K562 (cell line): Measurements from ENCODE around the gene CSAD. TPM values are rescaled to one million over a fixed set of nuclear protein-coding genes. Genes with fewer than 3 reads are reported as not detected.

ENCODE experiments used
- ATAC-seq: fragments of 200-7000 bp; cut with Tn5 transposase; 3 replicates; pipeline ENCODE4 v1.9.1; 2020; ENCODE audit warnings: moderate library complexity
- BruUV-seq: library from RNA; stranded (reverse); fragments of 400-500 nt; replicated peaks from 2 replicates; lab custom pipeline; 2021; lab: Mats Ljungman, UMichigan
- CTCF ChIA-PET: fragments of 300-600 bp; formaldehyde crosslinking; extraction: SDS; loops from one replicate; lab custom pipeline; 2021; ENCODE audit warnings: low intra/inter-chr PET ratio; lab: Yijun Ruan, JAX
- POLR2A ChIA-PET: fragments of 300-600, 350-650 bp; sonication (Branson Sonifier 250); formaldehyde crosslinking; extraction: SDS; loops from one replicate; lab custom pipeline; 2021; ENCODE audit warnings: antibody characterized with exemption, inconsistent platforms; lab: Yijun Ruan, JAX
- DNase-seq, 4 experiments: peaks; one replicate each; pipeline versions ENCODE4 v3.0.0 to v3.0.0-alpha.2; 2011 to 2018; ENCODE audit warnings: low spot score in 3 of 4, mixed read lengths in 3 of 4; ENCODE audit errors: extremely low read depth in 1 of 4
- FAIRE-seq: peaks from 2 replicates; lab custom pipeline; 2011; peaks lifted over from hg19 to GRCh38; lab: Jason Lieb, UNC
- H2AFZ ChIP-seq: 2 replicates; pipeline ENCODE4 v1.6.0; 2011; ENCODE audit warnings: low read depth, low read length, control low read depth, inconsistent platforms
- H3K27ac ChIP-seq: fragments of 200-600 bp; 3 replicates; pipeline ENCODE4 v1.8.0; 2011; ENCODE audit warnings: low read depth, mild to moderate bottlenecking, control low read depth, inconsistent platforms, low read length, moderate library complexity, mixed read lengths; ENCODE audit errors: extremely low read depth
- H3K27me3 ChIP-seq, 2 experiments: fragments of 300-600 bp in 1 of 2; 2 replicates in 1 of 2; 3 replicates in 1 of 2; pipeline versions ENCODE4 v1.6.0 to v1.8.0; 2011; ENCODE audit warnings: inconsistent platforms in 2 of 2, low read length in 2 of 2, mild to moderate bottlenecking in 1 of 2, mixed read lengths in 1 of 2, moderate library complexity in 1 of 2; ENCODE audit not compliant: control insufficient read depth in 2 of 2, insufficient read depth in 2 of 2
- H3K36me3 ChIP-seq: fragments of 300-600 bp; 3 replicates; pipeline ENCODE4 v1.8.0; 2011; ENCODE audit warnings: mild to moderate bottlenecking, low read length, inconsistent platforms; ENCODE audit not compliant: control insufficient read depth, insufficient read depth
- H3K4me1 ChIP-seq, 2 experiments: fragments of 200-600 bp in 1 of 2; replicated peaks in 1 of 2; 2 replicates in 1 of 2; 3 replicates in 1 of 2; pipeline versions ENCODE4 v1.5.1 to v1.8.0; 2011; ENCODE audit warnings: inconsistent platforms in 2 of 2, low read length in 2 of 2, mild to moderate bottlenecking in 1 of 2, mixed read lengths in 1 of 2, moderate library complexity in 1 of 2; ENCODE audit not compliant: control insufficient read depth in 2 of 2, insufficient read depth in 2 of 2
- H3K4me2 ChIP-seq: 2 replicates; pipeline ENCODE4 v1.6.1; 2011; ENCODE audit warnings: low read length, control low read depth, inconsistent platforms, mixed read lengths; ENCODE audit not compliant: insufficient read depth
- H3K4me3 ChIP-seq: fragments of 200-600 bp; sonication (generic), shearing (Covaris generic); 2 replicates; pipeline ENCODE4 v1.5.1; 2016; ENCODE audit warnings: control low read depth, inconsistent platforms
- H3K79me2 ChIP-seq: fragments of 200-600 bp; 3 replicates; pipeline ENCODE4 v1.8.0; 2011; ENCODE audit warnings: low read length, inconsistent platforms; ENCODE audit not compliant: control insufficient read depth, insufficient read depth
- H3K9ac ChIP-seq, 2 experiments: 2 replicates each; pipeline versions ENCODE4 v1.6.0 to v1.6.1; 2011; ENCODE audit warnings: low read depth in 2 of 2, low read length in 2 of 2, control low read depth in 1 of 2, inconsistent platforms in 1 of 2, mild to moderate bottlenecking in 1 of 2, mixed read lengths in 1 of 2; ENCODE audit not compliant: insufficient read depth in 1 of 2
- H3K9me1 ChIP-seq: one replicate; pipeline ENCODE4 v1.6.0; 2011; ENCODE audit warnings: inconsistent platforms, mild to moderate bottlenecking, low read length, moderate library complexity; ENCODE audit not compliant: control insufficient read depth, insufficient read depth
- H3K9me3 ChIP-seq: replicated peaks from 2 replicates; pipeline ENCODE4 v1.5.1; 2011; ENCODE audit warnings: low read depth, low read length, inconsistent platforms; ENCODE audit not compliant: control insufficient read depth, insufficient read depth
- H4K20me1 ChIP-seq: replicated peaks from 2 replicates; pipeline ENCODE4 v1.6.1; 2011; ENCODE audit warnings: low read length, inconsistent platforms, mixed read lengths; ENCODE audit not compliant: control insufficient read depth, insufficient read depth
- EGR1 ChIP-seq: fragments of 450-650 bp; conservative IDR thresholded peaks from 2 replicates; pipeline ENCODE4 v1.6.1; 2017; ENCODE audit warnings: mild to moderate bottlenecking
- RBBP5 ChIP-seq: fragments of 200-600 bp; sonication (generic); IDR thresholded peaks from 2 replicates; pipeline ENCODE4 v1.6.1; 2012; ENCODE audit warnings: borderline replicate concordance, mild to moderate bottlenecking, low read length, control low read depth, inconsistent platforms; ENCODE audit not compliant: insufficient read depth, poor library complexity, severe bottlenecking
- WGBS: fragments of 100-300 bp; shearing (Covaris generic); methylation state at CpG from one replicate; pipeline ENCODE4 v1.1.6; 2016; ENCODE audit warnings: low coverage, mixed read lengths; ENCODE audit not compliant: insufficient coverage; ENCODE audit errors: missing lambda C conversion rate; 5-methylcytosine and 5-hydroxymethylcytosine counted together
- in situ Hi-C: fragments of 300-500 bp; cut with MboI; formaldehyde crosslinking; loops from 4 replicates; pipeline ENCODE4 v1.15.0; 2018; ENCODE audit warnings: inconsistent platforms, mixed read lengths
- intact Hi-C: fragments of 100-400 bp; cut with micrococcal nuclease; formaldehyde crosslinking; loops from 2 replicates; pipeline ENCODE4 v1.14.2; 2022
- polyA plus RNA-seq, 8 experiments: library from polyadenylated mRNA; depleted of rRNA in 4 of 8; stranded (reverse) in 5 of 8; unstranded in 3 of 8; fragments of >200 nt; fragmentation: Nextera tagmentation in 2 of 8; fragmentation: Illumina TruSeq in 1 of 8; extraction: Ambion mirVana in 2 of 8; extraction: Trizol in 1 of 8; gene quantifications; 2 replicates each; pipeline versions ENCODE4 v1.2.1 to v1.2.3, GENCODE V29; 2011 to 2014; ENCODE audit warnings: inconsistent platforms in 1 of 8, missing spikeins in 1 of 8
- total RNA-seq, 7 experiments: library from RNA; depleted of rRNA in 6 of 7; stranded (reverse); fragments of >200 nt in 6 of 7; fragmentation: Illumina TruSeq in 2 of 7; extraction: Trizol in 2 of 7; gene quantifications; 2 replicates each; pipeline versions ENCODE4 v1.2.1 to v1.2.3, GENCODE V29; 2011 to 2021; ENCODE audit warnings: low replicate concordance in 1 of 7

CSAD gene
- total and polyA plus RNA-seq, 9 of the 15 experiments (the other 6 are each of a cell fraction or from before 2014, with no cell fraction given): 1.8 to 19.6 (median 8.1) TPM

DNA sequence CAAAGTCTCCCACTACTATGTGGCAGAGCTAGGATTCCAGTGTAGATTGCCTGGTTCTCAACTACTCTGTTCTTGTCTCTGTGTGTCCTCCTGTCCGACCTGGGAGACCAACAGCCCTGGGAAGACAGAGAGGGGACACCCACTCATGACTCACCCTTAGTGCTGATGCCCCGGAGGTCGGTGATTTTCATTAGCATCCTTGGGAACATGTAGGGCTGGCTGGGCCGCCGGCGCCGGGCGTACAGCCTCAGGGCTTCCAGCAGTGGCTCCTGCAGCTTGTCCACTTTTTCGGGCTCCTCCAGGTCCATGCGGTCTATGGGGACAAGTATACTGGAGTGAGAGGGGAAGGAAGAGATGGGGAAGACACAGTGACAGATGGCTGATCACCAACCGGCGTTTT lies 32.2 kb upstream of the CSAD start:
- peak overlapping the region; percentile 68 for H2AFZ ChIP-seq
- no peaks in the 10 kb centered on the region for H4K20me1 ChIP-seq
- in situ Hi-C loops (loop anchor here (5.0 kb wide), 1 partner anchor 74 kb away; no protein-coding TSS in a partner anchor), intact Hi-C loops (loop anchor here (1.0 to 2.0 kb wide), 4 partner anchors 38 to 296 kb away; partner anchors contain the start of gene ESPL1)
- peaks cover 7% of the 10 kb centered on the region; the same call in 2 of the 3 replicates for H3K79me2 ChIP-seq
- FAIRE-seq (no peak), DNase-seq (no peak), ATAC-seq (no peak)
- no peak overlapping the region for H3K4me3 ChIP-seq
- no TSS peak for BruUV-seq
- no peak overlapping the region for H3K4me2 ChIP-seq
- 0 out of 2 replicates have a peak, but pooled peaks have one; percentile 32 for TF ChIP-seq EGR1
- TF ChIP-seq RBBP5: no peak
- peaks cover 40% of the 10 kb centered on the region for H3K36me3 ChIP-seq
- H3K4me1 ChIP-seq: peaks cover 17 to 36% of the 10 kb centered on the region in 2 experiments
- H3K27ac ChIP-seq: no peak overlapping the region
- H3K9me3 ChIP-seq: no peaks in the 10 kb centered on the region
- H3K27me3 ChIP-seq: no peaks in the 10 kb centered on the region
- 24% methylated on average over 12 of the region's 12 CpGs for WGBS
- H3K9me1 ChIP-seq: no peaks in the 10 kb centered on the region
- H3K9ac ChIP-seq: peak overlapping the region in 1 of 2 experiments; percentile 43; a peak in 1 of 4 replicates
- ChIA-PET CTCF (interaction anchor here (0.6 to 4.5 kb wide), 5 partner anchors 55 to 295 kb away, joined by 3 to 41 read pairs (median 4); partner anchors contain the start of gene ESPL1), POLR2A (interaction anchor here (1.0 to 2.1 kb wide), 3 partner anchors 75 to 82 kb away, joined by 3 to 6 read pairs (median 3); partner anchors contain the start of gene PFDN5)
